Measurements from ENCODE around the gene SMKR1. TPM values are rescaled to one million over a fixed set of nuclear protein-coding genes. Genes with fewer than 3 reads are reported as not detected.

Gene SMKR1
- total and polyA plus RNA-seq, 9 of the 15 experiments (the other 6 are each of a cell fraction or from before 2014, with no cell fraction given): 0.58 to 1.8 (median 0.93) TPM; not detected in 1

DNA sequence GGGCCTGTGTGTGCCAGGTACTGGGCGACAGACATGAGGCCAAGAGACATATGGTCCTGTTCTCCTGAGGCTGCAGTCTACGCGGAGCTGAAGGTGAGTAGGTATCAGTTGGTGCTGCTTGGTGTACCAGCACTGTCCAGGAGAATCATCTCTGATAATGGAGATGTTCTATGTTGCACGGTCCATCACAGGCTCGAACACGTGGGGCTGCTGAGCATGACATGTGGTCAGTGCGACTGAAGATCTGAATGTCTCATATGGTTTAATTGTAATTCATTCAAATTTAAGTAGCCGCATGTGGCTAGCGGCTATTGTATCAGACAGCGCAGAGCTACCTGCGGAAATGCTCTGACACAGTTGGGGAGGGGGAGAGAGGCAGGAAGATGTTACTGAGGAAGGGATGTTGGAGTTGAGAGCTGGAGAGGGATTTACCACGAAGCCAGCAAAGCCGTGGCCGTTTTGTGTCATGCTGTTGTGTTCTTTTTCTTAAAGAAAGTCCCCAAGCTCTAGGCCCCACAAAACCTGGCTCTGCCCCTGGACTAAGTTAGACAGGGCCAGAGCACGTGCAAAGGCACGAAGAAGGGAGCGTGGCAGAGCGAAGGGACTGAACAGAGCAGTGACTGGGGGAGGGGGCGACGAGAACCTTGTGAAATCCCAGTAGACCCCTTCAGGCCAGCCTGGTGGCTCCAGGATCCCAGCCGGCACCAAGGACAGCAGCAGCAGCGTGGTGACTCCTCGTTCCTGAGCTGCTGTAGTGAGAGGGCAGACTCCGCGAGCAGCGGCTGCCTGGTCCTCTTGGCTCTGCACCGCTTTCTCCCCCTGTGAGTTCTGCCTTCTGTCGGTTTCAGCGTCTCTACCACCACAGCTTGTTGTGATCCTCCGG, 20.0 kb downstream of the SMKR1 start (continued):
- TF ChIP-seq, protein P1, sequence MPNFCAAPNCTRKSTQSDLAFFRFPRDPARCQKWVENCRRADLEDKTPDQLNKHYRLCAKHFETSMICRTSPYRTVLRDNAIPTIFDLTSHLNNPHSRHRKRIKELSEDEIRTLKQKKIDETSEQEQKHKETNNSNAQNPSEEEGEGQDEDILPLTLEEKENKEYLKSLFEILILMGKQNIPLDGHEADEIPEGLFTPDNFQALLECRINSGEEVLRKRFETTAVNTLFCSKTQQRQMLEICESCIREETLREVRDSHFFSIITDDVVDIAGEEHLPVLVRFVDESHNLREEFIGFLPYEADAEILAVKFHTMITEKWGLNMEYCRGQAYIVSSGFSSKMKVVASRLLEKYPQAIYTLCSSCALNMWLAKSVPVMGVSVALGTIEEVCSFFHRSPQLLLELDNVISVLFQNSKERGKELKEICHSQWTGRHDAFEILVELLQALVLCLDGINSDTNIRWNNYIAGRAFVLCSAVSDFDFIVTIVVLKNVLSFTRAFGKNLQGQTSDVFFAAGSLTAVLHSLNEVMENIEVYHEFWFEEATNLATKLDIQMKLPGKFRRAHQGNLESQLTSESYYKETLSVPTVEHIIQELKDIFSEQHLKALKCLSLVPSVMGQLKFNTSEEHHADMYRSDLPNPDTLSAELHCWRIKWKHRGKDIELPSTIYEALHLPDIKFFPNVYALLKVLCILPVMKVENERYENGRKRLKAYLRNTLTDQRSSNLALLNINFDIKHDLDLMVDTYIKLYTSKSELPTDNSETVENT (CRISPR knock-in tag; IDR thresholded peaks at IDR 0.05): no peak
- TF ChIP-seq, protein P2, sequence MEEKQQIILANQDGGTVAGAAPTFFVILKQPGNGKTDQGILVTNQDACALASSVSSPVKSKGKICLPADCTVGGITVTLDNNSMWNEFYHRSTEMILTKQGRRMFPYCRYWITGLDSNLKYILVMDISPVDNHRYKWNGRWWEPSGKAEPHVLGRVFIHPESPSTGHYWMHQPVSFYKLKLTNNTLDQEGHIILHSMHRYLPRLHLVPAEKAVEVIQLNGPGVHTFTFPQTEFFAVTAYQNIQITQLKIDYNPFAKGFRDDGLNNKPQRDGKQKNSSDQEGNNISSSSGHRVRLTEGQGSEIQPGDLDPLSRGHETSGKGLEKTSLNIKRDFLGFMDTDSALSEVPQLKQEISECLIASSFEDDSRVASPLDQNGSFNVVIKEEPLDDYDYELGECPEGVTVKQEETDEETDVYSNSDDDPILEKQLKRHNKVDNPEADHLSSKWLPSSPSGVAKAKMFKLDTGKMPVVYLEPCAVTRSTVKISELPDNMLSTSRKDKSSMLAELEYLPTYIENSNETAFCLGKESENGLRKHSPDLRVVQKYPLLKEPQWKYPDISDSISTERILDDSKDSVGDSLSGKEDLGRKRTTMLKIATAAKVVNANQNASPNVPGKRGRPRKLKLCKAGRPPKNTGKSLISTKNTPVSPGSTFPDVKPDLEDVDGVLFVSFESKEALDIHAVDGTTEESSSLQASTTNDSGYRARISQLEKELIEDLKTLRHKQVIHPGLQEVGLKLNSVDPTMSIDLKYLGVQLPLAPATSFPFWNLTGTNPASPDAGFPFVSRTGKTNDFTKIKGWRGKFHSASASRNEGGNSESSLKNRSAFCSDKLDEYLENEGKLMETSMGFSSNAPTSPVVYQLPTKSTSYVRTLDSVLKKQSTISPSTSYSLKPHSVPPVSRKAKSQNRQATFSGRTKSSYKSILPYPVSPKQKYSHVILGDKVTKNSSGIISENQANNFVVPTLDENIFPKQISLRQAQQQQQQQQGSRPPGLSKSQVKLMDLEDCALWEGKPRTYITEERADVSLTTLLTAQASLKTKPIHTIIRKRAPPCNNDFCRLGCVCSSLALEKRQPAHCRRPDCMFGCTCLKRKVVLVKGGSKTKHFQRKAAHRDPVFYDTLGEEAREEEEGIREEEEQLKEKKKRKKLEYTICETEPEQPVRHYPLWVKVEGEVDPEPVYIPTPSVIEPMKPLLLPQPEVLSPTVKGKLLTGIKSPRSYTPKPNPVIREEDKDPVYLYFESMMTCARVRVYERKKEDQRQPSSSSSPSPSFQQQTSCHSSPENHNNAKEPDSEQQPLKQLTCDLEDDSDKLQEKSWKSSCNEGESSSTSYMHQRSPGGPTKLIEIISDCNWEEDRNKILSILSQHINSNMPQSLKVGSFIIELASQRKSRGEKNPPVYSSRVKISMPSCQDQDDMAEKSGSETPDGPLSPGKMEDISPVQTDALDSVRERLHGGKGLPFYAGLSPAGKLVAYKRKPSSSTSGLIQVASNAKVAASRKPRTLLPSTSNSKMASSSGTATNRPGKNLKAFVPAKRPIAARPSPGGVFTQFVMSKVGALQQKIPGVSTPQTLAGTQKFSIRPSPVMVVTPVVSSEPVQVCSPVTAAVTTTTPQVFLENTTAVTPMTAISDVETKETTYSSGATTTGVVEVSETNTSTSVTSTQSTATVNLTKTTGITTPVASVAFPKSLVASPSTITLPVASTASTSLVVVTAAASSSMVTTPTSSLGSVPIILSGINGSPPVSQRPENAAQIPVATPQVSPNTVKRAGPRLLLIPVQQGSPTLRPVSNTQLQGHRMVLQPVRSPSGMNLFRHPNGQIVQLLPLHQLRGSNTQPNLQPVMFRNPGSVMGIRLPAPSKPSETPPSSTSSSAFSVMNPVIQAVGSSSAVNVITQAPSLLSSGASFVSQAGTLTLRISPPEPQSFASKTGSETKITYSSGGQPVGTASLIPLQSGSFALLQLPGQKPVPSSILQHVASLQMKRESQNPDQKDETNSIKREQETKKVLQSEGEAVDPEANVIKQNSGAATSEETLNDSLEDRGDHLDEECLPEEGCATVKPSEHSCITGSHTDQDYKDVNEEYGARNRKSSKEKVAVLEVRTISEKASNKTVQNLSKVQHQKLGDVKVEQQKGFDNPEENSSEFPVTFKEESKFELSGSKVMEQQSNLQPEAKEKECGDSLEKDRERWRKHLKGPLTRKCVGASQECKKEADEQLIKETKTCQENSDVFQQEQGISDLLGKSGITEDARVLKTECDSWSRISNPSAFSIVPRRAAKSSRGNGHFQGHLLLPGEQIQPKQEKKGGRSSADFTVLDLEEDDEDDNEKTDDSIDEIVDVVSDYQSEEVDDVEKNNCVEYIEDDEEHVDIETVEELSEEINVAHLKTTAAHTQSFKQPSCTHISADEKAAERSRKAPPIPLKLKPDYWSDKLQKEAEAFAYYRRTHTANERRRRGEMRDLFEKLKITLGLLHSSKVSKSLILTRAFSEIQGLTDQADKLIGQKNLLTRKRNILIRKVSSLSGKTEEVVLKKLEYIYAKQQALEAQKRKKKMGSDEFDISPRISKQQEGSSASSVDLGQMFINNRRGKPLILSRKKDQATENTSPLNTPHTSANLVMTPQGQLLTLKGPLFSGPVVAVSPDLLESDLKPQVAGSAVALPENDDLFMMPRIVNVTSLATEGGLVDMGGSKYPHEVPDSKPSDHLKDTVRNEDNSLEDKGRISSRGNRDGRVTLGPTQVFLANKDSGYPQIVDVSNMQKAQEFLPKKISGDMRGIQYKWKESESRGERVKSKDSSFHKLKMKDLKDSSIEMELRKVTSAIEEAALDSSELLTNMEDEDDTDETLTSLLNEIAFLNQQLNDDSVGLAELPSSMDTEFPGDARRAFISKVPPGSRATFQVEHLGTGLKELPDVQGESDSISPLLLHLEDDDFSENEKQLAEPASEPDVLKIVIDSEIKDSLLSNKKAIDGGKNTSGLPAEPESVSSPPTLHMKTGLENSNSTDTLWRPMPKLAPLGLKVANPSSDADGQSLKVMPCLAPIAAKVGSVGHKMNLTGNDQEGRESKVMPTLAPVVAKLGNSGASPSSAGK (IDR thresholded peaks at IDR 0.05): peak; percentile 39; the same call in 1 of the 2 replicates
- TF ChIP-seq CBFA2T3 (IDR thresholded peaks at IDR 0.05): no peak
- no peak for TF ChIP-seq ILK (tag; IDR thresholded peaks at IDR 0.05; ENCODE audit: borderline replicate concordance, low read depth)
- no peak for TF ChIP-seq ZNF124 (CRISPR knock-in tag; IDR thresholded peaks at IDR 0.05)
- TF ChIP-seq CBX8 (IDR thresholded peaks at IDR 0.05; ENCODE audit: borderline replicate concordance, extremely low read depth, low read depth, low read length, poor library complexity, severe bottlenecking): no peak
- TF ChIP-seq AFF1 (IDR thresholded peaks at IDR 0.05; ENCODE audit: low read depth in 1 of 2, partially characterized antibody in 2 of 2): no peak
